Measurements from ENCODE around the gene EFCAB12. TPM values are rescaled to one million over a fixed set of nuclear protein-coding genes. Genes with fewer than 3 reads are reported as not detected.

EFCAB12 gene
- total and polyA plus RNA-seq, 2 of the 4 experiments (the other 2 are of a cell fraction) = under 0.01 to 0.17 TPM

GRCh38 chr3:129378949-129379348 is 49.5 kb downstream of the EFCAB12 start:
- Histone ChIP-seq H4K5ac (ENCODE audit: low read depth, low read length) (no peak overlapping the region), H2BK5ac (ENCODE audit: low read depth, low read length, poor library complexity, severe bottlenecking) (no peak overlapping the region), H2BK15ac (ENCODE audit: low read depth, low read length) (no peak overlapping the region), H3K9me3 (ENCODE audit: control insufficient read depth, insufficient read depth, low read length) (no peaks in the 10 kb centered on the region), H3K27ac (ENCODE audit: insufficient read depth, low read length) (no peak overlapping the region), H3K9ac (ENCODE audit: low read depth, low read length) (no peak overlapping the region), H3K56ac (ENCODE audit: extremely low read depth, insufficient read depth, low read length) (no peak overlapping the region), H3K14ac (replicated peaks; ENCODE audit: low read depth, low read length) (no peak overlapping the region), H2BK20ac (ENCODE audit: low read depth, low read length) (no peak overlapping the region), H3K4ac (ENCODE audit: low read depth, low read length) (no peak overlapping the region), H3K4me3 (ENCODE audit: insufficient read depth, low read depth, low read length) (no peak overlapping the region), H3K18ac (ENCODE audit: low read depth, low read length) (no peak overlapping the region), H4K8ac (ENCODE audit: low read depth in 2 of 2, low read length in 2 of 2) (no peak overlapping the region), H4K20me1 (ENCODE audit: insufficient read depth, low read length) (no peaks in the 10 kb centered on the region), H3K27me3 (ENCODE audit: control insufficient read depth, insufficient read depth, low read length) (no peaks in the 10 kb centered on the region), H3K9me1 (ENCODE audit: insufficient read depth, low read length) (no peaks in the 10 kb centered on the region), H3K79me1 (ENCODE audit: low read depth in 1 of 2, low read length in 2 of 2) (0 out of 4 replicates have a peak, but pooled peaks cover 0 to 3% of the 10 kb centered on the region in 2 experiments), H3K23ac (ENCODE audit: low read depth, low read length) (no peak overlapping the region), H2AFZ (replicated peaks; ENCODE audit: low read length, poor library complexity) (no peak overlapping the region), H2BK120ac (ENCODE audit: low read depth, low read length) (no peak overlapping the region), H3K4me2 (ENCODE audit: low read depth, low read length) (no peak overlapping the region), H3K36me3 (ENCODE audit: control insufficient read depth, insufficient read depth, low read length) (no peaks in the 10 kb centered on the region), H2AK5ac (ENCODE audit: low read depth, low read length) (no peak overlapping the region), H4K91ac (ENCODE audit: insufficient read depth, low read depth, low read length) (no peak overlapping the region), H3K4me1 (ENCODE audit: control insufficient read depth, insufficient read depth, low read length) (peaks cover 4% of the 10 kb centered on the region; the same call in 1 of the 2 replicates), H2AK9ac (replicated peaks; ENCODE audit: low read depth, low read length, poor library complexity) (no peak overlapping the region)
- DNase-seq = no peak
- dilution Hi-C loops (cut with HindIII; ENCODE audit: low sequenced_read_pairs, unreplicated experiment) = no loop called here
- in situ Hi-C loops (cut with MboI; ENCODE audit: low sequenced_read_pairs) = loop anchor here (25.0 kb wide), 1 partner anchor 233 kb away; the partner anchor contains the start of gene PLXND1
- 50% methylated on average over 1 of the region's 1 CpG; no CpG with 5 or more reads in 1 of the 2 experiments for WGBS, 2 experiments (ENCODE audit: extremely low coverage in 2 of 2, insufficient read length in 1 of 2)
- no peak for TF ChIP-seq MAFK (IDR thresholded peaks at IDR 0.05; ENCODE audit: low read depth, low read length)
- TF ChIP-seq POLR2A (IDR thresholded peaks at IDR 0.05; ENCODE audit: low read depth, low read length) = no peak
- TF ChIP-seq FOS (IDR thresholded peaks at IDR 0.05; ENCODE audit: low read depth, low read length) = no peak
- no peak for TF ChIP-seq RFX5 (IDR thresholded peaks at IDR 0.05; ENCODE audit: low read depth, low read length)
- no peak for TF ChIP-seq MXI1 (IDR thresholded peaks at IDR 0.05; ENCODE audit: borderline replicate concordance, low read depth, low read length)
- no peak for TF ChIP-seq ELK1 (IDR thresholded peaks at IDR 0.05; ENCODE audit: borderline replicate concordance, low read depth, low read length)
- TF ChIP-seq CTCF (conservative IDR thresholded peaks at IDR 0.05; ENCODE audit: low read depth, low read length) = no peak
- no peak for TF ChIP-seq BHLHE40 (IDR thresholded peaks at IDR 0.05; ENCODE audit: low read depth, low read length)
- no peak for TF ChIP-seq USF2 (IDR thresholded peaks at IDR 0.05; ENCODE audit: low read depth, low read length)
- no peak for TF ChIP-seq NFE2L2 (IDR thresholded peaks at IDR 0.05; ENCODE audit: low read depth, low read length)
- TF ChIP-seq RAD21 (IDR thresholded peaks at IDR 0.05; ENCODE audit: low read length) = no peak
- TF ChIP-seq SMC3 (IDR thresholded peaks at IDR 0.05; ENCODE audit: low read depth, low read length) = no peak
- no peak for TF ChIP-seq CHD1 (IDR thresholded peaks at IDR 0.05; ENCODE audit: low read depth, low read length)
- TF ChIP-seq RCOR1 (IDR thresholded peaks at IDR 0.05; ENCODE audit: insufficient replicate concordance, low read length) = no peak
- TF ChIP-seq CEBPB (IDR thresholded peaks at IDR 0.05; ENCODE audit: low read depth, low read length) = no peak
- POLR2A ChIA-PET (ENCODE audit: unreplicated experiment) = no interaction called here
- CTCF ChIA-PET = no interaction called here
- BruUV-seq (replicated peaks) = no TSS peak
- no peak for ATAC-seq (ENCODE audit: low read depth)
- intact Hi-C loops (cut with micrococcal nuclease) = no loop called here
